Fibroblast of villous mesenchyme (primary cell): ENCODE results near the gene EIPR1. TPM values are rescaled to one million over a fixed set of nuclear protein-coding genes. Genes with fewer than 3 reads are reported as not detected.
A peak's percentile ranks its signal among the peaks of the same experiment; 100 is the strongest.
"Not testable (repeated sequence)": the region's sequence is repeated elsewhere in the genome, so short reads cannot be mapped to it uniquely, and the experiment has no call there.

Experiments used
- DNase-seq: peaks from one replicate; pipeline ENCODE4 v3.0.0-alpha.2; 2010; ENCODE audit warnings: low read depth
- H3K4me3 ChIP-seq: 2 replicates; pipeline ENCODE4 v1.5.1; 2011; ENCODE audit warnings: low read depth, mild to moderate bottlenecking, low read length
- CTCF ChIP-seq: IDR thresholded peaks from 2 replicates; pipeline ENCODE4 v1.5.1; 2012; ENCODE audit warnings: low read depth, mild to moderate bottlenecking, low read length; ENCODE audit not compliant: insufficient read depth
- total RNA-seq: library from RNA; depleted of rRNA; stranded (reverse); fragments of >200 nt; gene quantifications from 2 replicates; pipeline ENCODE4 v1.2.3, GENCODE V29; 2012

The EIPR1 gene
- total RNA-seq, 1 donor, result 32.4 TPM

GRCh38 chr2:3203497-3204019 is 174.1 kb downstream of the EIPR1 start:
- TF ChIP-seq CTCF, result no peak
- DNase-seq, result no peak
- no peak overlapping the region for H3K4me3 ChIP-seq

GRCh38 chr2:3202926-3203325 is 174.7 kb downstream of the EIPR1 start:
- no peak for DNase-seq
- H3K4me3 ChIP-seq, result no peak overlapping the region
- TF ChIP-seq CTCF, result no peak

GRCh38 chr2:3201281-3201680 is 176.3 kb downstream of the EIPR1 start:
- no peak overlapping the region for H3K4me3 ChIP-seq
- DNase-seq, result no peak
- TF ChIP-seq CTCF, result no peak

- DNase-seq, result peak; percentile 5
- TF ChIP-seq CTCF, result no peak
- no peak overlapping the region for H3K4me3 ChIP-seq
Observed at GRCh38 chr2:3200420-3200939, 177.1 kb downstream of the EIPR1 start.

GRCh38 chr2:3199627-3200345 is 177.8 kb downstream of the EIPR1 start:
- DNase-seq, result no peak
- no peak for TF ChIP-seq CTCF
- no peak overlapping the region for H3K4me3 ChIP-seq

- not testable (repeated sequence) for H3K4me3 ChIP-seq, DNase-seq
Observed at GRCh38 chr2:3198671-3199192, 178.9 kb downstream of the EIPR1 start.

GRCh38 chr2:3198119-3198518 is 179.5 kb downstream of the EIPR1 start:
- no peak for DNase-seq
- TF ChIP-seq CTCF, result no peak
- no peak overlapping the region for H3K4me3 ChIP-seq
